Astrocyte (in vitro differentiated cells and primary cell): ENCODE measurements around the gene AHNAK2. TPM values are rescaled to one million over a fixed set of nuclear protein-coding genes. Genes with fewer than 3 reads are reported as not detected.
A peak's percentile ranks its signal among the peaks of the same experiment; 100 is the strongest.
"Not testable (repeated sequence)": the region's sequence is repeated elsewhere in the genome, so short reads cannot be mapped to it uniquely, and the experiment has no call there.

Experiments used
- DNase-seq: peaks from one replicate; pipeline ENCODE4 v3.0.0-alpha.2; 2010; ENCODE audit warnings: low read depth
- FAIRE-seq: peaks from 2 replicates; lab custom pipeline; 2011; peaks lifted over from hg19 to GRCh38; lab: Jason Lieb, UNC
- H2AFZ ChIP-seq: 2 replicates; pipeline ENCODE4 v1.6.0; 2012; ENCODE audit warnings: low read depth, low read length, inconsistent platforms
- H3K27ac ChIP-seq: 2 replicates; pipeline ENCODE4 v1.5.1; 2011; ENCODE audit warnings: low read depth, low read length, inconsistent platforms
- H3K27me3 ChIP-seq: 2 replicates; pipeline ENCODE4 v1.6.0; 2011; ENCODE audit warnings: low read length, inconsistent platforms; ENCODE audit not compliant: insufficient read depth
- H3K36me3 ChIP-seq: 2 replicates; pipeline ENCODE4 v1.5.1; 2011; ENCODE audit warnings: low read length, inconsistent platforms; ENCODE audit not compliant: insufficient read depth
- H3K4me1 ChIP-seq: 2 replicates; pipeline ENCODE4 v1.5.1; 2011; ENCODE audit warnings: low read length, inconsistent platforms; ENCODE audit not compliant: insufficient read depth
- H3K4me2 ChIP-seq: 2 replicates; pipeline ENCODE4 v1.6.0; 2012; ENCODE audit warnings: low read length, inconsistent platforms
- H3K4me3 ChIP-seq: 2 replicates; pipeline ENCODE4 v1.5.1; 2011; ENCODE audit warnings: low read depth, mild to moderate bottlenecking, low read length, inconsistent platforms; ENCODE audit not compliant: insufficient read depth
- H3K79me2 ChIP-seq: 2 replicates; pipeline ENCODE4 v1.6.0; 2012; ENCODE audit warnings: mild to moderate bottlenecking, low read length, inconsistent platforms; ENCODE audit not compliant: insufficient read depth
- H3K9ac ChIP-seq: 2 replicates; pipeline ENCODE4 v1.6.0; 2012; ENCODE audit warnings: mild to moderate bottlenecking, low read length, inconsistent platforms
- H3K9me3 ChIP-seq: 2 replicates; pipeline ENCODE4 v1.5.1; 2012; ENCODE audit warnings: low read depth, mild to moderate bottlenecking, low read length, inconsistent platforms; ENCODE audit not compliant: insufficient read depth
- H4K20me1 ChIP-seq: 2 replicates; pipeline ENCODE4 v1.6.0; 2012; ENCODE audit warnings: low read length, inconsistent platforms; ENCODE audit not compliant: insufficient read depth
- H3K27ac Mint-ChIP-seq: one replicate; pipeline ENCODE4 v1.8.0; 2021; ENCODE audit warnings: mild to moderate bottlenecking, mixed read lengths; ENCODE audit not compliant: unreplicated experiment
- H3K27me3 Mint-ChIP-seq: one replicate; pipeline ENCODE4 v1.8.0; 2021; ENCODE audit warnings: low read depth, mixed read lengths; ENCODE audit not compliant: unreplicated experiment
- H3K36me3 Mint-ChIP-seq: one replicate; pipeline ENCODE4 v1.8.0; 2021; ENCODE audit warnings: low read depth, mixed read lengths; ENCODE audit not compliant: unreplicated experiment
- H3K4me1 Mint-ChIP-seq: one replicate; pipeline ENCODE4 v1.8.0; 2021; ENCODE audit warnings: low read depth, mixed read lengths; ENCODE audit not compliant: unreplicated experiment
- H3K4me3 Mint-ChIP-seq: one replicate; pipeline ENCODE4 v1.8.0; 2021; ENCODE audit warnings: mild to moderate bottlenecking, moderate library complexity, mixed read lengths; ENCODE audit not compliant: unreplicated experiment
- H3K9me3 Mint-ChIP-seq: one replicate; pipeline ENCODE4 v1.8.0; 2021; ENCODE audit warnings: mild to moderate bottlenecking, mixed read lengths; ENCODE audit not compliant: unreplicated experiment
- EZH2 ChIP-seq: IDR thresholded peaks from 2 replicates; pipeline ENCODE4 v1.6.1; 2012; ENCODE audit warnings: mild to moderate bottlenecking, low read length, inconsistent platforms; ENCODE audit not compliant: insufficient read depth
- total RNA-seq: library from RNA; stranded (reverse); gene quantifications from 2 replicates; pipeline ENCODE4 v1.2.1, GENCODE V29; 2021
- TF ChIP-seq, protein P1 (sequence below): IDR thresholded peaks from 2 replicates; pipeline ENCODE4 v1.5.1; 2011; ENCODE audit warnings: low read depth, mild to moderate bottlenecking, inconsistent platforms, low read length, moderate library complexity; ENCODE audit not compliant: insufficient read depth

The AHNAK2 gene
- total RNA-seq, 1 donor from 2014 or later, result 44.7 TPM

DNA sequence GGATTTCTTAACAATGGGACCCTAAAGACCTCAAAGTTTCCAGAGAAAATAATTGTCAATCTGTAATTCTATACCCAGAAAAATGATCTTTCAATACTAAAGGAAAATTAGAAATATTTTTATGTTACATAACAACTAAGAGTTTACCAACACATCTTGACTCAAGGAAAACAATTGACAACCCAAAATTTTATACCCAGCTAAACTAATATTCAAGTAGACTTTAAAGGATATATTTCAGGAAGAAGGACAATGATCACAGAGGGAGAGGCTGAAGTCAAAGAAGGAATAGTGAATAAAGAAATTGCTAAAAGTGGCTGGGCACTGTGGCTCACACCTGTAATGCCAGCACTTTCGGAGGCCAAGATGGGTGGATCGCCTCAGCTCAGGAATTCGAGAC lies 66.1 kb downstream of the AHNAK2 start:
- peaks cover 3% of the 10 kb centered on the region for H3K9me3 ChIP-seq
- H3K36me3 Mint-ChIP-seq, result no peaks in the 10 kb centered on the region
- H3K79me2 ChIP-seq, result no peaks in the 10 kb centered on the region
- no peak overlapping the region for H3K4me3 ChIP-seq
- H3K4me1 Mint-ChIP-seq, result no peaks in the 10 kb centered on the region
- H3K27me3 Mint-ChIP-seq, result peaks cover 27% of the 10 kb centered on the region
- FAIRE-seq (no peak), DNase-seq (no peak)
- no peak overlapping the region for H3K4me3 Mint-ChIP-seq
- no peak overlapping the region for H3K4me2 ChIP-seq
- no peaks in the 10 kb centered on the region for H4K20me1 ChIP-seq
- H3K27ac ChIP-seq, result no peak overlapping the region
- peaks cover 25% of the 10 kb centered on the region for H3K27me3 ChIP-seq
- no peak overlapping the region for H3K9ac ChIP-seq
- no peaks in the 10 kb centered on the region for H3K36me3 ChIP-seq
- no peak overlapping the region for H3K27ac Mint-ChIP-seq
- no peak overlapping the region for H2AFZ ChIP-seq
- TF ChIP-seq, protein P1, sequence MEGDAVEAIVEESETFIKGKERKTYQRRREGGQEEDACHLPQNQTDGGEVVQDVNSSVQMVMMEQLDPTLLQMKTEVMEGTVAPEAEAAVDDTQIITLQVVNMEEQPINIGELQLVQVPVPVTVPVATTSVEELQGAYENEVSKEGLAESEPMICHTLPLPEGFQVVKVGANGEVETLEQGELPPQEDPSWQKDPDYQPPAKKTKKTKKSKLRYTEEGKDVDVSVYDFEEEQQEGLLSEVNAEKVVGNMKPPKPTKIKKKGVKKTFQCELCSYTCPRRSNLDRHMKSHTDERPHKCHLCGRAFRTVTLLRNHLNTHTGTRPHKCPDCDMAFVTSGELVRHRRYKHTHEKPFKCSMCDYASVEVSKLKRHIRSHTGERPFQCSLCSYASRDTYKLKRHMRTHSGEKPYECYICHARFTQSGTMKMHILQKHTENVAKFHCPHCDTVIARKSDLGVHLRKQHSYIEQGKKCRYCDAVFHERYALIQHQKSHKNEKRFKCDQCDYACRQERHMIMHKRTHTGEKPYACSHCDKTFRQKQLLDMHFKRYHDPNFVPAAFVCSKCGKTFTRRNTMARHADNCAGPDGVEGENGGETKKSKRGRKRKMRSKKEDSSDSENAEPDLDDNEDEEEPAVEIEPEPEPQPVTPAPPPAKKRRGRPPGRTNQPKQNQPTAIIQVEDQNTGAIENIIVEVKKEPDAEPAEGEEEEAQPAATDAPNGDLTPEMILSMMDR, result no peak
- TF ChIP-seq EZH2, result no peak
- H3K9me3 Mint-ChIP-seq, result peaks cover 31% of the 10 kb centered on the region
- no peaks in the 10 kb centered on the region for H3K4me1 ChIP-seq

DNA sequence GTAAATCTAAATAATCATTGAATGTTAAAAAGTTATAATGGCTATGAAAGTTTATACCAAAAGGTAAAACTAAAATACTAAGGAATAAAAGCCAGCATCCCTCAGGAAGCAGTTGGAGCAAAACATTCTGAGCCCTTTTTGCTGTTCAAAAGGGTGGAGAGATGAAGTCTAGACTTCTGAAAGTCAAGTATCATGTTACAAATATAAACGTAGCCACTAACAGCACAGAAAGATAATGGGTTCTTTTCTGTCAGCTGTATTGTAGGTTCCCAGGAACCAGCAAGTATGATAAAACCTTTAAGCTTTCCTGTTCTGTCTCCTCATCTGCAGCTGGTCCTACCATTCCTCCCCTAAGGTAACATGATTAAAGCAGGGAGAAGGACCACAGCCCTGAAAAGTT lies 69.9 kb downstream of the AHNAK2 start:
- Histone ChIP-seq H3K4me2 (no peak overlapping the region), H3K27ac (no peak overlapping the region), H3K4me1 (no peaks in the 10 kb centered on the region), H2AFZ (no peak overlapping the region), H3K27me3 (peaks cover 13% of the 10 kb centered on the region), H3K9me3 (peaks cover 3% of the 10 kb centered on the region), H3K9ac (no peak overlapping the region), H4K20me1 (no peaks in the 10 kb centered on the region), H3K79me2 (no peaks in the 10 kb centered on the region), H3K4me3 (no peak overlapping the region), H3K36me3 (no peaks in the 10 kb centered on the region)
- FAIRE-seq (no peak), DNase-seq (peak; percentile 27)
- Mint-ChIP-seq H3K4me1 (no peaks in the 10 kb centered on the region), H3K27me3 (peaks cover 24% of the 10 kb centered on the region), H3K36me3 (no peaks in the 10 kb centered on the region), H3K4me3 (no peak overlapping the region), H3K9me3 (peaks cover 46% of the 10 kb centered on the region), H3K27ac (no peak overlapping the region)
- no peak for TF ChIP-seq EZH2
- TF ChIP-seq, protein P1, result no peak

GRCh38 chr14:104905579-104905933 lies 72.6 kb downstream of the AHNAK2 start:
- not testable (repeated sequence) for H3K36me3 Mint-ChIP-seq, H3K79me2 ChIP-seq, FAIRE-seq, H3K27ac ChIP-seq, H3K9ac ChIP-seq, H2AFZ ChIP-seq, H3K4me1 Mint-ChIP-seq, H3K27ac Mint-ChIP-seq, H3K4me3 Mint-ChIP-seq, H3K4me2 ChIP-seq, H3K9me3 ChIP-seq, H3K36me3 ChIP-seq, H3K4me1 ChIP-seq, DNase-seq, H4K20me1 ChIP-seq, H3K4me3 ChIP-seq
- H3K9me3 Mint-ChIP-seq, result peaks cover 34% of the 10 kb centered on the region
- H3K27me3 ChIP-seq, result peaks cover 15% of the 10 kb centered on the region
- H3K27me3 Mint-ChIP-seq, result peaks cover 21% of the 10 kb centered on the region

- FAIRE-seq, H3K36me3 Mint-ChIP-seq, H2AFZ ChIP-seq, H3K9ac ChIP-seq, H3K36me3 ChIP-seq, H3K4me1 Mint-ChIP-seq, H3K9me3 ChIP-seq, H3K27ac Mint-ChIP-seq, H3K79me2 ChIP-seq, H3K27ac ChIP-seq, H3K4me1 ChIP-seq, H4K20me1 ChIP-seq, H3K4me2 ChIP-seq, H3K4me3 Mint-ChIP-seq, DNase-seq, H3K4me3 ChIP-seq: not testable (repeated sequence)
- H3K9me3 Mint-ChIP-seq, result peaks cover 29% of the 10 kb centered on the region
- peaks cover 25% of the 10 kb centered on the region for H3K27me3 Mint-ChIP-seq
- peaks cover 15% of the 10 kb centered on the region for H3K27me3 ChIP-seq
Measured at GRCh38 chr14:104904650-104905578, 73.3 kb downstream of the AHNAK2 start.
